ENCODE measurements around the gene RAD51B.

RAD51B gene

DNA sequence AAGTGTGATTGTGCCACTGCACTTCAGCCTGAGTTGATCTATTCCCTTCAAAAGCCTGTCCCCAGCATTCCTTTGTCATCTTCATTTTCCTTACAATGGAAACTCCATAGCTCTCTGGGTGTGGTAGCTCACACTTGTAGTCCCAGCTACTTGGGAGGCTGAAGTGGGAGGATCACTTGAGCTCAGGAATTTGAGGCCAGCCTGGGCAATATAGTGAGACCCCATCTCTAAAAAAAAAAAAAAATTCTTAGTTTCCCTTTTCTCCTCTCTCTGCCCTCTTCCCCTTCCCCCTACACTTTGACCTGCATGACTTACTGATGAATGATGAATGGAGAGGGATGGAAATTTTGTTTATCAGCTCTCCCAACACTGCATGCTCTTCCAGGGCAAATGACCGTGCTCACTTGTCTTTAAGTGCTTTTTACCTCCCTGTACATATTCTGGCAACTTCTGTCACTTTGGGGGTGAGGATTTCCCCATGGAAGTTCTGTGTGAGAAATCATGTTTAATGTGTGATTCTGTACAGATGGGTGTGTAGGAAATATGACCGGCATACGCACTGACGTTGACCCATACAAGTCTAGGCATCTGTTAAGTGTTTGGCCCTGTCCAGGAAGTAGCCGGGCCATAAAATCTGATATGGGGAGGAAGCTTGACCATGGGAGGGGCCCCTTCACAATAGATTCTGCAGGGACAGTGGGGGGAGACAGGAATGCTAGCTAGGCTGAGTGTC, 907.9 kb downstream of the RAD51B start:
- DNase-seq (ENCODE audit: low spot score), result no peak

GRCh38 chr14:68728342-68729106, 908.9 kb downstream of the RAD51B start:
- DNase-seq (ENCODE audit: low spot score), result no peak

DNA sequence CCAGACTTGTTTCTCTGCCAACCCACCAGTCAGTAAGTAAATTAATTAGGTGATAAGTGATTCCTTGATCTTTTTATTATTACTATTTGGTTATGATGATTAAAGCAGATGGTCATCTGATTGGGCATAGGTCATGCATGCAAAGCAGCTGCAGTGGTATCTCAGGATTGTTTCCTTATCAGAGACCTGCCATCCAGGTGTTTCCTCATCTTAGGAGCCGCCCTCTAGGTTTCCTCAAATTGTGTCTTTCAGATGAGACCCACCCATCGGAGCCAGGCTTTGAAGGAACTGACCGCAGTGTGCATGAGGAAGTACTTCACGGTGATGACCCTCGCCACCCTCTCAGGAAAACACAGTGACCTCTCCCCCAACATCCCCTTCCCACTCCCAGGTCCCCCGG, 910.0 kb downstream of the RAD51B start:
- no peak for DNase-seq (ENCODE audit: low spot score)

DNA sequence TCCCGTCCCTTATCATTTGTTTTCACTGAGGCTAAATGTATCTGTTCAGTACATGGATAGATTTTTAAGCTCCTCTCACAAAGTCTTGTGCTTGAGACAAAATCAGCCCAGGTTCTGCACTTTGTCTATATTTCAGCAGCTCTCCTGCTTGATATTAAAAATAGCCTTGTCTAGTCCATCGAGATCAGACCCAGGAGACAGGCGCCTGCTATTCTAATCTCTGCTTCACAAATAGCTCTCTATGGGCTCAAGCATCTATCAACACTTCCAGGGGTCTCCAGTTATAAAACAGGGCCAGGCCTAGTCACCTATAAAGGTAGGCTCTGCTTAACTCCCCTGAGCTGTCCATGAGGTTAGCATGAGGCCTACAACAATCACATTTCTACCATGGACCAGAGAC, 910.8 kb downstream of the RAD51B start:
- no peak for DNase-seq (ENCODE audit: low spot score)

DNA sequence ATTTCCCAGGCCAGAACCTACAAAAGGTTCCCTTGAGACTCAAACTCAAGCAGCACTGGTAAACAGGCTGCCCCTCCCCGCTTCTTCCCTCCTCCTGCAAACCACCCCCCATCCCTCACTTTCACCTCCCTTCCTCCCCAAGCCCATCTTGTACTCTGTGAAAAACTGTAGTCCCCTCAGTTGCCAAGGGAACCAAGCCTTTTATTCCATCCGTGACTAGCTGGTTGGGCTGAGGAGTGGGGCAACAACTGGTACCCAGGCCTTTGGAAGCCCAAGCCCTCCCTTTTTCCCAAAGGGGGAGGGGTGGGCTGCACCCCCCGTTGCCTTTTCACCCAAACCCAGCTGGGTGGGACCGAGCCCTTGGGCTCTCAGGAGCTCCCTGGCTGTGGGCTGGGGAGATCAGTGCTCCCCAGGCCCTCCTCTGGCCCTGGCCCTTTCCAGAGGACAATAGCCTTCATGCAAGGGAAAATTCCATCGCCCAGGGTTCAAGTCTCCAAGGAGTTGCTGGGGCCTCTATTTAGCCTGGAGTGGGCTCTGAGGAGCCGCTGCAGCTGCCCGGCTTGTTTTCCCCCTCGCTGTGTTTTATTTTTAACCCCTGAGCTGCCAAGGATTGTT, 911.3 kb downstream of the RAD51B start:
- no peak for DNase-seq (ENCODE audit: low spot score)

- DNase-seq (ENCODE audit: low spot score), result no peak
Measured at GRCh38 chr14:68733086-68733914, 913.7 kb downstream of the RAD51B start.

DNA sequence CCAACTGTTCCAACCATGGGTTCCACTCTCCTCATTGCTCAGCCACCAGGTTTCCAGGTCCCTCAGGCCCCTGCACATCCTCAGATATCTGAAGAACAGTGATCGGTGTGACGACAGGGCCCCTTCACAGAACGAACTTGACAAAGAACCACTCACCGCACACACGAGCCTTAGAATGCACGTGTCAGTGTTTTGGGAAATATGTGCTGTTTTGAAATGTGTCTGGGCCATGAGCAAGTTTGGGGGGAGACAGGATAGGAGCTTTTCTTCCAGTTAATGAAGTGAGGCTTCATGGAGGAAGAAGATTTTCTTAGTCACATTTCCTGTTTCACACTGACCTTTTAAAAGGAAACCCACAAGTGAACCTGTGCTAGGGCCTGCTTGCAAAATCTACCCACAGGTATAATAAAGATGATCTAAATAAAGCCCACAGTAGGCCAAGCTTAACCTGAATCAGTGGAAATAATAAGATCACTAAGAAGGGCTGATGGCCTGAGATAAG, 914.7 kb downstream of the RAD51B start:
- DNase-seq (ENCODE audit: low spot score), result no peak

DNA sequence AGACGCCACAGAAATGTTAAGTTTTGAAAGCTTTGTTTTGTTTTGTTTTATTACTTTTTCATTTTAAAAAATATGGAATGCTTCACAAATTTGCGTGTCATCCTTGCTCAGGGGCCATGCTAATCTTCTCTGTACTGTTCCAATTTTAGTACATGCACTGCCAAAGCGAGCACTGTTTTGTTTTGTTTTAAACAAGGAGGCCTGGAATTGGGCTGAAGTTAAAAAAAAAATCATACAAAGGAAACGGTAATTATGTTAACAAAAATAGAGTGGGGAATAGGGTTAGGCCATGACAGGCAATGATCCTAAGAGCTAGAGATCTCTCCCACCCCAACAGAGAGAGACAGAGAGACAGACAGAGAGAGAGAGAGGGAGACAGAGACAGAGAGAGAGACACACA, 916.3 kb downstream of the RAD51B start:
- DNase-seq (ENCODE audit: low spot score), result no peak

- no peak for DNase-seq (ENCODE audit: low spot score)
Measured at GRCh38 chr14:68736471-68736871, 916.9 kb downstream of the RAD51B start.

DNA sequence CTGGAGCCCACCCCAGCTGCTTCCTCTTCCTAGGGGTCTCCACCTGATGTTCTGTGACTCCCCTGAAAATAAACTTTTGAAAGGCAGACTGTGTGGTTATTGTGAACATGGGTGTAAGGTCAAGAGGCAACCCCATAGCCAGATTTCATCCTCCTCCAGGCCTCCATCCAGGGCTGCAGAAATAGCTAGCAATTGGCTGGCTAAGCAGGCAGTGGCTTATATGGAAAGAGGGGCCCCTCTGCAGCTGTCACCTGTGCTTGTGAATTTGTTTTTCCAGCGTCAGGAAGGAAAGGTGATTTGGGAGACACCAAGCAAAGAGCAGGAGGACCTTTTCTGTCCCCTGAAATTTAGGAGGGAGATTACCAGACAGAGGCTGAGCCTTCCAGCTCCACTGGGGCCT, 917.5 kb downstream of the RAD51B start:
- no peak for DNase-seq (ENCODE audit: low spot score)

- DNase-seq (ENCODE audit: low spot score), result no peak
Measured at GRCh38 chr14:68738559-68738958, 919.0 kb downstream of the RAD51B start.

GRCh38 chr14:68739701-68740100, 920.1 kb downstream of the RAD51B start:
- no peak for DNase-seq (ENCODE audit: low spot score)

GRCh38 chr14:68740788-68741476, 921.4 kb downstream of the RAD51B start:
- no peak for DNase-seq (ENCODE audit: low spot score)

DNA sequence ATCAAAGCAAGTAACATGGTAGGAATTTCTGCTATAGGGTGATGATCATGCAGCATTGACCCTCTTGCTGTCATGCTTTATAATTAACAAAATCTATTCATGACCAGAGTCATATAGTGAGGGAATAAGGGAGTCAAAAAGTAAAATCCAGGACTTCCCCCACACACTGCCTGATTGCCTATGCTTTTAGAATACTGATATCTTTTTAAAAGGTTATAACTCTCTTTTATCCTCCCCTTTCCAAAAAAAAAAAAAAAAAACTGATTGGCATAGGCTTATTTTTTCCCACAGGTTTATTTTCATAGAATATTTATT, 921.9 kb downstream of the RAD51B start:
- no peak for DNase-seq (ENCODE audit: low spot score)

GRCh38 chr14:68741839-68742470, 922.4 kb downstream of the RAD51B start:
- DNase-seq (ENCODE audit: low spot score), result no peak

DNA sequence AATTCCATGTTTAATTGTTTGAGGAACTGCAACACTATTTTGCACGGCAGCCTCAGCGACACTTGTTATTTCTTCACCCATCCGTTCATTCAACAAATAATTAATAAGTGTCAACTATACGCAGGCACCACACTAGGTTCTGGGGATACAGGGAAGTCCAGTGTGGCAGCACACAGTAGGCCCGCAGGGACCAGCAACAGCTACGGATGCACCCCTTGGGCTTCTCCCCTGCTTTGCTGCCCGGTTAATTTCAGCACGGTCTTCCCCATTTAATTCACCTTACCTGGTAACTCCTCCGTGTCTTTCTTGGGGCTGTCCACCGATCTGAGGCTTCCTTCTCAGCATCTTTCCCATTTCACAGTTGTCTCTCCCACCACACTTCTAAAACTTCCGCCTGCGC, 925.0 kb downstream of the RAD51B start:
- no peak for DNase-seq (ENCODE audit: low spot score)

- no peak for DNase-seq (ENCODE audit: low spot score)
Measured at GRCh38 chr14:68747393-68747792, 927.8 kb downstream of the RAD51B start.

DNA sequence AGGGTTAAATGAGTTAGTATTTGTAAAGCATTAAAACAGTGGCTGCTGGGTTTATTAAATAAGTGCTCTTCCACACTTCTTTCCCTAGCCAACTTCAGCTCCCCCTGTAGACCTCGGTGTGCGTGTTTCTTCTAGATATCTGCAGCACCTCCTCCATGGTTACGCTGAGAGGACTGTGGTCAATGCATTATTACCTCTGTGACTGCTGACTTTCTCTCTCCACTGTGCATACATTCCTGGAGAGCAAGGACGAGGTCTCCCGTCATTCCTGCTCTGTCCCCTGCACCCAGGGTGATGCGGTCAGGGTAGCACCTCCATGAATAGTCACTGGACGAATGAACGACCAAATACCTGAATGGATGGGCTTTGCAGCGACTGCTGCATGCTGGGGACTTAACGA, 928.7 kb downstream of the RAD51B start:
- DNase-seq (ENCODE audit: low spot score), result no peak

DNA sequence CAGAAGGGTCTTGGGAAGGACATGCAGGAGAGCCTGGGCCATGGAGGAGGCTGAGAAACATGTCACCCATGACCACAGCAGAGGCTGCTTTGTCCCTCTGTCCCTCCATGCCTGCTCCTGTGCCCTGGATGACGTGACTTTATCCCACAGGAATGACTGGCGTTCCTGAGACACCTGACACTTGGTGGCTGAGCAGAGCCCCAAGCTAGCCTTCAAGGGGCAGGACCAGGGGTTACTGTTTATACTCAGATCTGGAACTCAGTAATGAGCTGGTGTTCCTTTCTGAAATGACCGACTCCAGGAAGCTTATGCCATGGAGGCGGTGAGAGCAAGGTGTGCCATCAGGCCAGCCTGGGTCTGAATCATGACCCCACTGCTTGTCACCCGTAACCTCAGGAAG, 929.1 kb downstream of the RAD51B start:
- DNase-seq (ENCODE audit: low spot score), result no peak

GRCh38 chr14:68749487-68750475, 930.2 kb downstream of the RAD51B start:
- DNase-seq (ENCODE audit: low spot score), result no peak
